ENCODE data around the gene REC114.
A peak's percentile ranks its signal among the peaks of the same experiment; 100 is the strongest.

Gene REC114

GRCh38 chr15:73597036-73597638, 154.2 kb downstream of the REC114 start:
- no peaks in the 10 kb centered on the region for H3K9me3 Mint-ChIP-seq
- peak overlapping the region in 2 of 3 experiments; percentile 21 to 36 for H3K27ac Mint-ChIP-seq
- H3K4me3 Mint-ChIP-seq = no peak overlapping the region
- peaks cover 66% of the 10 kb centered on the region for H3K4me1 Mint-ChIP-seq
- no peak for TF ChIP-seq CTCF (IDR thresholded peaks at IDR 0.05; ENCODE audit: unreplicated experiment in 3 of 3)
- H3K36me3 Mint-ChIP-seq (ENCODE audit: low read depth) = peaks cover 10% of the 10 kb centered on the region
- H3K27me3 Mint-ChIP-seq (ENCODE audit: low read depth) = no peaks in the 10 kb centered on the region

- no peak for TF ChIP-seq CTCF (IDR thresholded peaks at IDR 0.05; ENCODE audit: unreplicated experiment in 3 of 3)
- Mint-ChIP-seq H3K36me3 (ENCODE audit: low read depth) (peaks cover 10% of the 10 kb centered on the region), H3K27ac (peak overlapping the region; percentile 74 to 82 (median 74)), H3K27me3 (ENCODE audit: low read depth) (no peaks in the 10 kb centered on the region), H3K4me1 (peaks cover 60% of the 10 kb centered on the region), H3K4me3 (peak overlapping the region in 2 of 3 experiments; percentile 1 to 12), H3K9me3 (no peaks in the 10 kb centered on the region)
Measured at GRCh38 chr15:73598530-73599160, 155.7 kb downstream of the REC114 start.

GRCh38 chr15:73599934-73600333, 157.0 kb downstream of the REC114 start:
- Mint-ChIP-seq H3K4me3 (no peak overlapping the region), H3K27me3 (ENCODE audit: low read depth) (no peaks in the 10 kb centered on the region), H3K27ac (peak overlapping the region; percentile 12 to 43 (median 42)), H3K9me3 (no peaks in the 10 kb centered on the region), H3K36me3 (ENCODE audit: low read depth) (peaks cover 10% of the 10 kb centered on the region), H3K4me1 (peaks cover 47% of the 10 kb centered on the region)
- no peak for TF ChIP-seq CTCF (IDR thresholded peaks at IDR 0.05; ENCODE audit: unreplicated experiment in 3 of 3)

- no peak for TF ChIP-seq CTCF (IDR thresholded peaks at IDR 0.05; ENCODE audit: unreplicated experiment in 3 of 3)
- Mint-ChIP-seq H3K27ac (no peak overlapping the region), H3K27me3 (ENCODE audit: low read depth) (no peaks in the 10 kb centered on the region), H3K9me3 (no peaks in the 10 kb centered on the region), H3K4me3 (no peak overlapping the region), H3K36me3 (ENCODE audit: low read depth) (peaks cover 10% of the 10 kb centered on the region), H3K4me1 (peaks cover 41% of the 10 kb centered on the region)
Measured at GRCh38 chr15:73600413-73601335, 157.7 kb downstream of the REC114 start.

- no peak overlapping the region for H3K4me3 Mint-ChIP-seq
- no peaks in the 10 kb centered on the region for H3K9me3 Mint-ChIP-seq
- H3K27ac Mint-ChIP-seq = no peak overlapping the region
- H3K27me3 Mint-ChIP-seq (ENCODE audit: low read depth) = no peaks in the 10 kb centered on the region
- H3K36me3 Mint-ChIP-seq (ENCODE audit: low read depth) = no peaks in the 10 kb centered on the region
- H3K4me1 Mint-ChIP-seq = peaks cover 39% of the 10 kb centered on the region
- no peak for TF ChIP-seq CTCF (IDR thresholded peaks at IDR 0.05; ENCODE audit: unreplicated experiment in 3 of 3)
Measured at GRCh38 chr15:73601451-73602445, 158.8 kb downstream of the REC114 start.

Measured in nephron (organoid).